Nephron (organoid): Measurements from ENCODE around the gene MED12.
"Not testable (repeated sequence)": the region's sequence is repeated elsewhere in the genome, so short reads cannot be mapped to it uniquely, and the experiment has no call there.

Experiments
- H3K27ac Mint-ChIP-seq, 3 experiments: 2 replicates each; pipeline ENCODE4 v1.8.0; 2020; ENCODE audit warnings: mixed read lengths in 3 of 3, mild to moderate bottlenecking in 2 of 3, moderate library complexity in 1 of 3
- H3K27me3 Mint-ChIP-seq: 2 replicates; pipeline ENCODE4 v1.8.0; 2021; ENCODE audit warnings: low read depth, mild to moderate bottlenecking, moderate library complexity, mixed read lengths
- H3K36me3 Mint-ChIP-seq: 2 replicates; pipeline ENCODE4 v1.8.0; 2020; ENCODE audit warnings: low read depth, mixed read lengths
- H3K4me1 Mint-ChIP-seq: 2 replicates; pipeline ENCODE4 v1.8.0; 2020; ENCODE audit warnings: mixed read lengths
- H3K4me3 Mint-ChIP-seq, 3 experiments: 2 replicates each; pipeline ENCODE4 v1.8.0; 2020; ENCODE audit warnings: mild to moderate bottlenecking in 3 of 3, mixed read lengths in 3 of 3, moderate library complexity in 2 of 3
- H3K9me3 Mint-ChIP-seq: 2 replicates; pipeline ENCODE4 v1.8.0; 2020; ENCODE audit warnings: mixed read lengths
- CTCF ChIP-seq, 3 experiments: fragments of 200-600 bp; sonication (generic); IDR thresholded peaks; one replicate each; pipeline ENCODE4 v1.5.0; 2021; ENCODE audit warnings: antibody characterized with exemption in 3 of 3; ENCODE audit not compliant: unreplicated experiment in 3 of 3

Gene MED12

GRCh38 chrX:71173440-71173839, 55.0 kb downstream of the MED12 start:
- no peak for TF ChIP-seq CTCF (IDR thresholded peaks at IDR 0.05; ENCODE audit: unreplicated experiment in 3 of 3)
- no peaks in the 10 kb centered on the region for H3K36me3 Mint-ChIP-seq
- no peak overlapping the region for H3K4me3 Mint-ChIP-seq
- H3K27ac Mint-ChIP-seq = no peak overlapping the region
- peaks cover 21% of the 10 kb centered on the region for H3K4me1 Mint-ChIP-seq
- H3K9me3 Mint-ChIP-seq = peaks cover 4% of the 10 kb centered on the region
- no peaks in the 10 kb centered on the region for H3K27me3 Mint-ChIP-seq

- Mint-ChIP-seq H3K4me1 (peaks cover 27% of the 10 kb centered on the region), H3K36me3 (no peaks in the 10 kb centered on the region), H3K9me3 (peaks cover 4% of the 10 kb centered on the region), H3K27me3 (no peaks in the 10 kb centered on the region), H3K27ac (no peak overlapping the region), H3K4me3 (no peak overlapping the region)
- no peak for TF ChIP-seq CTCF (IDR thresholded peaks at IDR 0.05; ENCODE audit: unreplicated experiment in 3 of 3)
These were observed 56.4 kb downstream of the MED12 start for GRCh38 chrX:71174795-71175194.

GRCh38 chrX:71175531-71175930, 57.1 kb downstream of the MED12 start:
- no peak for TF ChIP-seq CTCF (IDR thresholded peaks at IDR 0.05; ENCODE audit: unreplicated experiment in 3 of 3)
- H3K27ac Mint-ChIP-seq = no peak overlapping the region

GRCh38 chrX:71177327-71177726, 58.9 kb downstream of the MED12 start:
- TF ChIP-seq CTCF (IDR thresholded peaks at IDR 0.05; ENCODE audit: unreplicated experiment in 3 of 3) = no peak
- peaks cover 30% of the 10 kb centered on the region for H3K4me1 Mint-ChIP-seq
- H3K36me3 Mint-ChIP-seq = no peaks in the 10 kb centered on the region
- no peaks in the 10 kb centered on the region for H3K27me3 Mint-ChIP-seq
- H3K27ac Mint-ChIP-seq = peak overlapping the region; percentile 43 to 83 (median 79)
- H3K9me3 Mint-ChIP-seq = no peaks in the 10 kb centered on the region
- no peak overlapping the region for H3K4me3 Mint-ChIP-seq

More at GRCh38 chrX:71175531-71175930, 57.1 kb downstream of the MED12 start:
- peaks cover 27% of the 10 kb centered on the region for H3K4me1 Mint-ChIP-seq
- no peaks in the 10 kb centered on the region for H3K27me3 Mint-ChIP-seq
- no peaks in the 10 kb centered on the region for H3K9me3 Mint-ChIP-seq
- no peak overlapping the region for H3K4me3 Mint-ChIP-seq
- no peaks in the 10 kb centered on the region for H3K36me3 Mint-ChIP-seq

GRCh38 chrX:71178908-71179307, 60.5 kb downstream of the MED12 start:
- peak overlapping the region in 2 of 3 experiments; percentile 44 to 73 for H3K4me3 Mint-ChIP-seq
- H3K36me3 Mint-ChIP-seq = no peaks in the 10 kb centered on the region
- H3K27ac Mint-ChIP-seq = peak overlapping the region; percentile 88 to 96 (median 88)
- no peaks in the 10 kb centered on the region for H3K9me3 Mint-ChIP-seq
- H3K27me3 Mint-ChIP-seq = no peaks in the 10 kb centered on the region
- H3K4me1 Mint-ChIP-seq = peaks cover 46% of the 10 kb centered on the region
- TF ChIP-seq CTCF (IDR thresholded peaks at IDR 0.05; ENCODE audit: unreplicated experiment in 3 of 3) = peak; percentile 56 to 62 (median 58)

GRCh38 chrX:71180579-71181265, 62.3 kb downstream of the MED12 start:
- H3K27me3 Mint-ChIP-seq, H3K36me3 Mint-ChIP-seq, H3K9me3 Mint-ChIP-seq: not testable (repeated sequence)
- peaks cover 54% of the 10 kb centered on the region for H3K4me1 Mint-ChIP-seq
- peak overlapping the region; percentile 58 to 100 (median 100) for H3K27ac Mint-ChIP-seq
- peak overlapping the region; percentile 29 to 56 (median 46) for H3K4me3 Mint-ChIP-seq
